Neural cell (in vitro differentiated cells): ENCODE measurements around the gene PLS1.

ENCODE experiments used
- POLR2AphosphoS5 ChIP-seq: IDR thresholded peaks from 2 replicates; pipeline ENCODE4 v1.6.1; 2012
- RAD21 ChIP-seq: fragments of 450-650 bp; conservative IDR thresholded peaks from 2 replicates; pipeline ENCODE4 v1.6.1; 2014; ENCODE audit warnings: antibody characterized with exemption, mild to moderate bottlenecking, moderate library complexity
- TF ChIP-seq, protein P1 (sequence below): fragments of 450-650 bp; IDR thresholded peaks from 2 replicates; pipeline ENCODE4 v1.5.1; 2014; ENCODE audit warnings: antibody characterized with exemption, mild to moderate bottlenecking, moderate library complexity; ENCODE audit not compliant: poor library complexity, severe bottlenecking

DNA sequence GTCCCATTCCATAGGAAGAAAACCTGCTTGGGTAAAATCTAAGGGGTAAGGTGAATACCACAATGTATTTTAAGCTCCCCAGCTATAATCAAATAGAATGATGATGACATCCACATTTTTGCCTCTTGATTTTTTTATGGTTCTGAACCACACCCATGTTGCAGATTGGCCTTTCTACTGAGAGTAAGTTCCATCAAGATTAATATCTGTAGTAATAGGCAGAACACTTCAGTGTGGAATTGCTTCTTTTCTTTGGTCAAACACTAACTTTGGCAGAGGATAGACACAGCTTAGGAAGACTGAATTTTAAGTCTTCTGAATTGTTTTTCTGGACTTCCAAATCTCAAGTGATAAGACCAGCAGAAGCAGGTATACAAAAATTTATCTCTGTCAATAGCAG lies 27.0 kb downstream of the PLS1 start:
- TF ChIP-seq, protein P1, sequence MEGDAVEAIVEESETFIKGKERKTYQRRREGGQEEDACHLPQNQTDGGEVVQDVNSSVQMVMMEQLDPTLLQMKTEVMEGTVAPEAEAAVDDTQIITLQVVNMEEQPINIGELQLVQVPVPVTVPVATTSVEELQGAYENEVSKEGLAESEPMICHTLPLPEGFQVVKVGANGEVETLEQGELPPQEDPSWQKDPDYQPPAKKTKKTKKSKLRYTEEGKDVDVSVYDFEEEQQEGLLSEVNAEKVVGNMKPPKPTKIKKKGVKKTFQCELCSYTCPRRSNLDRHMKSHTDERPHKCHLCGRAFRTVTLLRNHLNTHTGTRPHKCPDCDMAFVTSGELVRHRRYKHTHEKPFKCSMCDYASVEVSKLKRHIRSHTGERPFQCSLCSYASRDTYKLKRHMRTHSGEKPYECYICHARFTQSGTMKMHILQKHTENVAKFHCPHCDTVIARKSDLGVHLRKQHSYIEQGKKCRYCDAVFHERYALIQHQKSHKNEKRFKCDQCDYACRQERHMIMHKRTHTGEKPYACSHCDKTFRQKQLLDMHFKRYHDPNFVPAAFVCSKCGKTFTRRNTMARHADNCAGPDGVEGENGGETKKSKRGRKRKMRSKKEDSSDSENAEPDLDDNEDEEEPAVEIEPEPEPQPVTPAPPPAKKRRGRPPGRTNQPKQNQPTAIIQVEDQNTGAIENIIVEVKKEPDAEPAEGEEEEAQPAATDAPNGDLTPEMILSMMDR, result no peak
- TF ChIP-seq RAD21 (no peak), POLR2AphosphoS5 (no peak)
